HG02623 (cell line): Measurements from ENCODE around the gene LRBA.
"Not testable (repeated sequence)": the region's sequence is repeated elsewhere in the genome, so short reads cannot be mapped to it uniquely, and the experiment has no call there.

Experiments
- ATAC-seq: cut with Tn5 transposase; IDR thresholded peaks from one replicate; pipeline ENCODE4 v1.9.1; 2021; ENCODE audit warnings: moderate library complexity; ENCODE audit not compliant: unreplicated experiment

LRBA gene

DNA sequence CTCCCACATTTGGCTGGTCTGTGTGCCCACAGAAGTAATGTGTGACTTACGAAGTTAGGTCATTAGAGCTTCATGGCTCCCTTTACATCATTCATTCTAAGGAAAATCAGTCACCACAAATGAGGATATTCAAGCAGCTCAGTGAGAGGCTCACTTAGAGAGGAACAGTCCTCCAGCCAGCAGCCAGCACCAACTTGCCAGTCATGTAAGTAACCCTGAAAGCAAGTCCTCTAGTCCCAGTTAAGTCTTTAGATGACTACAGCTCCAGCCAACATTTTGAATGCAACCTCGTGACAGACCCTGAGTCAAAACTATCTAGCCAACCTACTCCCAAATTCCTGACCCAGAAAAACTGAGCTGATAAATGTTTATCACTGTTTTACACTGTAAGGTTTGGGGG lies 71.3 kb downstream of the LRBA start:
- no peak for ATAC-seq

DNA sequence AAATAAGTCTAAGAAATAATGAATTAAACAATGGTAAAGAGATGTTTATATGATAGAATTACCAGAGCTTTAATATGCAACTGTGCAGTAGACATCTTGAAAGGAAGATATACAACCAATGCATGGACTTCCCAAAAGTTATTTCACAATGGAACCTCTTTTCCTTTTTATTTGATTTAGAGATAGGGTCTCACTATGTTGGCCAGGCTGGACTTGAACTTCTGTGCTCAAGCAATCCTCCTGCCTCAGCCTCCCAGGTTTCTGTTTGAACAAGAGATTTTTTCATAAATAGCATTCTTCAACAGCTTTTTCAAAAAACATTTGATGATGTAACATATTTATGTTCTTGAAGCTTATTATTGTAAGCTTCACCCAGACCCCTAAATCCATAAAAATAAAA lies 72.0 kb downstream of the LRBA start:
- ATAC-seq: no peak

DNA sequence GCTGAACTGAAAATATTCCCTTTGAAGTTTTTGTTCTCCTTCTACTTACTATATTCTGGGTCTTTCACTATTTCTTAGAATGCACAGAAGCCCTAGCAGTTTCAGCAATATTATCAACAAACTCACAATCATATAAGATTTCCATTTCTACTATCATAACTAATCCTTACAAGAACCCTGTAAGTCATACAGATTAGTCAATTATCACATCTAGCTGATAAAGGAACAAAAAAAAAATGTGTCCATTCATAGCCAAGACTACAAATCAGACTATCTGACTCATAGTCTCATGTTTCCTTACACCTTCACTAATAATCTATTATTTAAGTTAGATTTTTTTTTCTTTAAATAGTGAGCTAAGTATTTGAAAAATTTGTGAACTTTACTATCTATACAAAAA lies 72.5 kb downstream of the LRBA start:
- ATAC-seq: no peak

DNA sequence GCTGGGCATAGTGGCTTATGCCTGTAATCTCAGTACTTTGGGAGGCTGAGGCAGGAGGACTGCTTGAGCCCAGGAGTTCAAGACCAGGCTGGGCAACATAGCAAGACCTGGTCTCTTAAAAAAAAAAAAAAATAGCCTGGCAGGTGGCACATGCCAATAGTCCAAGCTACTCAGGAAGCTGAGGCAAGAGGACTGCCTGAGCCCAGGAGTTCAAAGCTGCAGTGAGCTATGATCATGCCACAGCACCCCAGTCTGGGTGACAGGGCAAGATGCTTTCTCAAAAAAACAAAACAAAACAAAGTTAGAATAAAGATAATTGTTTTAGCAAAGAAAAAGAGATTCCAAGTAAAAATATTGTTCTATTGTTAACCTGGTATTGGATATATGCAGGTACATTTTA lies 75.0 kb downstream of the LRBA start:
- no peak for ATAC-seq

DNA sequence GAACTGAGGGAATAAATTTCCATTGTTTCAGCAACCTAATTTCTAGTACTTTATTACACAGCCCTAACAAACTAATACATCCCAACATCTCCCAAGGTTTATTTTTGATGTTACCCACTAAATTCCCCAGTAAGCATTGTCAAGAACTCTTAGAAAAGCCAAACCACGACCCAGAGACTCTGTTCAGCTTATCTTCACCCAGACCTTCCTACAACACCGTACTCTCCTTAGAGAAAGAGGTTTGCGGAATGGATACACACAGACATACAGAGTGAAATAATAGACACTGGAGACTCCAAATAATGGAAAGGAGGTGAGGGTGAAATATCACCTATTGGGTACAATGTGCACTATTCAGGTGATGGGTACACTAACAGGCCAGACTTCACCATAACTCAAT lies 75.6 kb downstream of the LRBA start:
- no peak for ATAC-seq

DNA sequence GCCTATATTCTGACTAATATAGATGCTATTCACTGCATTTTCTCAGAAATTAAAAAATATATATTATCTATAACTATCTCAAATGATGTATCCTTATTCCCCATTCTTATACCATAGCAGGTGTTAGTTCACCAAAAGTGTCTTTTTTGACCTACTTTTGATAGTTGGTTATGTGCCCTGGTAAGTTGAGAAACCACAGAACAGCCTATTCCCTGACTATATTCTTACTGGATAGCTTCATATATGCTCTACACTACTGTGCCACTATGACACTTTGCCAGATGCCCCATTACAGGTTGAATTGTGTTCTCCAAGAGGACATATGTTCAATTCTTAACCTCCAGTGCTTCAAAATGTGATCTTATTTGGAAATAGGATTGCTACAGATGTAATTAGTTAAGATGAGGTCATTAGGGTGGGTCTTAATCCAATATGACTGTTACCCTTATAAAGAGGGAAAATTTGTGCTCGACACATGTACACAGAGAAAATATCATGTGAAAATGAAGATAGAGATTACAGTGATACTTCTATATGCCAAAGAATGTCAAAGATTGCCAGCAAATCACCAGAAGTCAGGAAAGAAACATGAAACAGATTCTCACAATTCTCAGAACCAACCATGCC lies 76.1 kb downstream of the LRBA start:
- ATAC-seq: no peak

DNA sequence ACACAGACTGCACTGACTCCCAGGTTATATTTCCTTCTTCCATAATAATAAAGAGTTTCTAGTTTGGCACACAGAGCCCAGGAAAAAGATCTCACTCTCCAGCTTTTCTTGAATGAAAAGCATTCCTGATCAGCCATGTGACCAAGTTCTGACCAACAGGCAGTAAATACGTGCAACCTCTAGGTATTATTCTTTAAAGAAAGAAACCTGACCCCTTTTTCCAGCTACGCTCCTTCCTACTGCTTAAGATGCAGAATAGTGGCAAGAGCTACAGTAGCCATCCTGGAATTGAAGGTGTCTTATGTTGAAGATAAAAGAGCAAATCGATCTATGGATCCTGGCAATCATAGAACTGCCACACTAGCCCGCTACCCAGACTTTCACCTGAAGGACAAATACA lies 76.7 kb downstream of the LRBA start:
- ATAC-seq: no peak

DNA sequence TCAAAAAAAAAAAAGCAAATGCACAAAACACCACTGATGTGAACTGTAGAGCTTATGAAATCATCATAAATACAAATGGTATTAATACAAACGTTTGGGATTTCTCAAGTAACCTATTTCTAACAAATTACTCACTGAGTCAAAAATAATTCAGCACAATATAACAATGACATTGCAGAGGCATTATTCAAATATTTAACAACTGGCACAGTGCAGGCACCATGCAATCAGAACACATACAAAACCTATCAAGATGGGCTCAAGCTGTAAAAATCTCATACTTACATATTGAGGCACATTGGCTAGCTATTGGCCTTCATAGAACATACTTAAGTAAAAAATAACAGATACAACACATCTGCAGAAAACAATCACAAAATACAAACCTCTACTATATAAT lies 81.1 kb downstream of the LRBA start:
- ATAC-seq: no peak

DNA sequence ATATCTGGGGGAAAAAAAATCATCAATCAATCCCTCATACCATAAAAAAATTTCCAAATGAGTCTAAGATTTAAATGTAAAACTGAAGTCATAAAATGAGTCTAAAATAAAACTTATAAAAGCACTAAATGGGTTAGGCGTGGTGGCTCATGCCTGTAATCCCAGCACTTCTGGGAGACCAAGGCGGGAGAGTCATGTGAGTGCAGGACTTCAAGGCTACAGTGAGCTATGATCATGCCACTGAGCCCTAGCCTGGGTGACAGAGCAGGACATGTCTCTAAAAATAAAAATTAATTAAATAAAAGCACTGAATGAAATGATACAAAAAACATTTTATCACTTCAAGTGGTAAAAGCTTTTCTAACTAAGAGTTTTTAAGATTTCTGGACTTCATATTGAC lies 83.3 kb downstream of the LRBA start:
- no peak for ATAC-seq

DNA sequence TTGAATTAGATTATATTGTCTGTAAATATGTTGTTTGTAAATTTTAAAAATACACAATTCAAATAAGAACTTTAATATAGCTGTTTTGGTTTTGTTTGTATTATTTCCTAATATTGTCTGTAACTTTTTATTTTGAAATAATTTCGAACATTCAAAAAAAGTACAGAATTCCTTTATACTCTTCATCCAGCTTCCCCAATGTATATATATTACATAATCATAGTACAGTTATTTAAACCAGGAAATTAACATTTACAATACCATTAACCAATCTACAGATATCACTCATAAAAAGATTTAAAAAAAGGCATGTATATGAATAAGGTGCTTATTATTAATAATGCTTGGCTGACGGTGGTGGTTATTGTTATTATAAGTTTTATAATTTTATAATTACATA lies 84.1 kb downstream of the LRBA start:
- ATAC-seq: no peak

DNA sequence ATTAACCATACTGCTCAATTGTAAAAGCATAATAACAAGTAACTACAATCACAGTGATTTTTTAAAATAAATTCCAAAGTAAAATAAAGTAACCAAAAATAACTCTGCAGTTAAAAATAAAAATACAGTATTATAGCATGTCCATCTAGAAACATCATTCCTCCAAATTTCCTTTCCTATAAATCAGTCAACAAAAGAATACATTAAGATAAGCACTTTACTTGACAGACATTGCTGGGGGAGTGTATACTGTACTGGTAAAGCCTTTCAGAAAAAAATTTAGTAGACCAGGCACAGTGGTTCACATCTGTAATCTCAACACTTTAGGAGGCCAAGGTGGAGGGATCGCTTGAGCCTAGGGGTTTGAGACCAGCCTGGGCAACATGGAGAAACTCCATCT lies 91.1 kb downstream of the LRBA start:
- ATAC-seq: no peak

DNA sequence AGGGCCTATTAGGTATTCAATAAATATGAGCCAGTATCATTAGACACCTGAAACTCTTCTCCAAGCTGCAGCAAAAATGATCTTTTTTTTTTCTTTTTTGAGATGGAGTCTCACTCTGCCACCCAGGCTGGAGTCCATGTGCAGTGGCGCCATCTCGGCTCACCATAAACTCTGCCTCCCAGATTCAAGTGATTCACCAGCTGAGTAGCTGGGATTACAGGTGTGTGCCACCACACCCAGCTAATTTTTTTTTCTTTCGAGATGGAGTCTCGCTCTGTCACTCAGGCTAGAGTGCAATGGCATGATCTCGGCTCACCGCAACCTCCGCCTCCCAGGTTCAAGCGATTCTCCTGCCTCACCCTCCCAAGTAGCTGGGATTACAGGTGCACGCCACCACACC lies 93.6 kb downstream of the LRBA start:
- ATAC-seq: not testable (repeated sequence)

DNA sequence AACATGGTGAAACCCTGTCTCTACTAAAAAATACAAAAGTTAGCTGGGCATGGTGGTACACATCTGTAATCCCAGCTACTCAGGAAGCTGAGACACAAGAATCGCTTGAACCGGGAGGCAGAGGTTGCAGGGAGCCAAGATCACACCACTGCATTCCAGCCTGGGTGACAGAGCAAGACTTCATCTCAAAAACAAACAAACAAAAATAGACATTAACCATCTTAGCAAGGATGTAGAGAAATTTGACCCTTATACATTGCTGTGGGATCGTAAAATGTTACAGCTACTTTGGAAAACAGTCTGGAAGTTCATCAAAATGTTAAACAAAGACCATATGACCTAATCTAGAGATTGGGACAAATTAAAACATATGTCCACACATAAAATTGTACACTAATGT lies 96.5 kb downstream of the LRBA start:
- ATAC-seq: not testable (repeated sequence)

DNA sequence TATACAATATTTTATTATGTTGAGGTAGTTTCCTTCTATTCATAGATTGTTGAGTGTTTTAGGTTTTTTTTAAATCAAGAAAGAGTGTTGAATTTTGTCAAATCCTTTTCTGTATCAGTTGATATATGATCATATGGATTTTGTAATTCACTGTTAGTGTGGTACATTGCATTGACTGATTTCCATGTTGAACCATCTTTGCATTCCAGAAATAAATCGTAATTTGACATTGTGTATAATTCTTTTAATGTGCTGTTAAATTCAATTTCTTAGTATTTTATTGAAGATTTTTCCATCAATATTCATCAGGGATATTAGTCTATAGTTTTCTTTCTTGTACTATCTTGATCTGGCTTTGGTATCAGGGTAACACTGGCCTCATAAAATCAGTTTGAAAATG lies 103.8 kb downstream of the LRBA start:
- ATAC-seq: no peak

DNA sequence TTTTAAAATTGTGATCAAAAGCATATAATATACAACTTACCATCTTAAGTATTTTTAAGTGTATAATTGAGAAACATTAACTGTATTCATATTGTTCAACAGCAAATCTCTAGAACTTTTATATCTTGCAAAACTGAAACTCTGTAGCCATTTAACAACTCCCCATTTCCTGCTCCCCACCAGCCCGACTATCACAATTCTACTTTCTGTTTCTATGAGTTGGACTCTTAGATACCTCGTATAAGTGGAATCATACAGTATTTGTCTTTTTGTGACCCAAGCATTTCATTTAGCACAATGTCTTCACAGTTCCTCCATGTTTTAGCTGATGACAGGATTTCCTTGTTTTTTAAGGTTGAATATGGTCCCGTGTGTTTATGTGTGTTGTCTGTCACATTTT lies 106.0 kb downstream of the LRBA start:
- ATAC-seq: no peak

DNA sequence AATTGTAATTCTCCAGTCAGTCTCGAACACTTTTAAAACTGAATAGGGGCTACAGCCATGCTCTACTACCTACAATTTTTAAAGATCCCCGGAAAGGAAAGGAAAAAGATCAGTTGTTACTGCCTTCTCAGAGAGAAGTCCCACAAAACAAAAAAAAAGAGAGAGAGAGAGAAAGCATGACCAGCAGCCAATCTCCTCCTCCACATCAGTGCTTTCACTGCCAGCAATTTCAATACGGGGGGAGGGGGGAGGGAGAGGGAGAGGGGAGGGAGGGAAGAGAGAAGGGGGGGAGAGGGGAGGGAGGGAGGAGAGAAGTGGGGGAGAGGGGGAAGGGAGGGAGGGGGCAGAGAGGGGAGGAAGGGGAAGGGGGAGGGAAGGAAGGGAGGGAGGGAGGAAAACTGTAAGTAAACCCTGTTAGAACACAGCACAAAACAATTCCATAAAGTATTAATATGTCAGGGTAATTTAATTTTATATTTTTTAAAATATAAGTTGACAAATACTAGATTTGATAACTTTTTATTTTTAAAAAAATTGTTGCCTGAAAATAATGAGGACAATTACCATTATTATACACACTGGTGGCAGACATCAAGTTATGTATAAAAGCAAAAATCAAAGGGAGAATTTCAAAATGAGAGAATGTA lies 108.0 kb downstream of the LRBA start:
- ATAC-seq: no peak

DNA sequence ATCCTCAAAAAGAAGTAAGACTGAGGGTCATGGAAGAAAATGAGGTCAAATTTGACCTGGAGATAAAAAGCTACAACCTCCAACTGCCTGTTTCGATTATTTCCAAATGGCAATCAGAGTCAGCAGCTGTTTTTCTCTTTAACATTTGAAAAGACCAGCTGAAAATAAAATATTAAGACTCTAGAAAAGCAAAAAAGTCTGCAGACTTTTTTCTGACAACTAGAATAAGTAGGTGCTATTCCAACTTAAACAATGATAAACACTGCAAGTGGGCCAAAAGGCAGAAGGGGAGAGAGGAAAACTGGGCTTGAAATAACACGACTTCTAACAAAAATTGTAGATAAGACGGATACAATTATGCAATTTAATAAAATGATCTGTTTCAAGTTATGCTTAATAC lies 110.4 kb downstream of the LRBA start:
- ATAC-seq: no peak

DNA sequence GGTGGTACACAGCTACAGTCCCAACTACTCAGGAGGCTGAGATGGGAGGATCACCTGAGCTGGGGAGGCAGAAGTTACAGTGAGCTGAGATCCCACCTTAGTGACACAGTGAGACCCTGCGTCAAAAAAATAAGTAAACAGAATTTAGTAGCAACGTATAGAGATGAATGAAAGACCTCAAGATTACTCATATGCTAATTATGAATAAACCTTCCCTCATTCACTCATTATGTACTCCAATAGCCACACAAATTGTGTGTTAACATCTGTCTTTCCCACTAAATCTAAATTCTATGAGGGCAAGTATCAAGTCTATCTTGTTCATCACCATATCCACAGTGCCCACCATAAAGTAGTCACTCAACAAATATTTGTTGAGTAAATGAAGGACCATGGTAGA lies 111.5 kb downstream of the LRBA start:
- no peak for ATAC-seq

DNA sequence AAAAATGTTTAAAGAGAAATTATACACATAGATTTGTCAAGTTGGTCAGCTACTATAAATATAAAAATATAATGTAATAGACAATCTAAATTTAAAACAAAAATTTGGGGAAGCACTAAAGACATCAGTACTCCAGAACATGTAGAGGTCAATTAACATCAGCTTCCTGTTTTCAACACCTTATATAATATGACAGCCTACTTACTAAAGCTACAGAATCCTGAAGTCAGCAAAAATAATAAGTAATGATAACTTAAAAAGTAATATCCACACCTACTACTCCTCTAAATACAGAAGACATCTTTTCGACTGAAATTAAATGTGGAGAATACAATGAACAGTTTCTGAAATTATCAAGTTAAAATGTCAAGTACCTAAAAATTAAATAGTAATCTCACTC lies 118.6 kb downstream of the LRBA start:
- no peak for ATAC-seq

DNA sequence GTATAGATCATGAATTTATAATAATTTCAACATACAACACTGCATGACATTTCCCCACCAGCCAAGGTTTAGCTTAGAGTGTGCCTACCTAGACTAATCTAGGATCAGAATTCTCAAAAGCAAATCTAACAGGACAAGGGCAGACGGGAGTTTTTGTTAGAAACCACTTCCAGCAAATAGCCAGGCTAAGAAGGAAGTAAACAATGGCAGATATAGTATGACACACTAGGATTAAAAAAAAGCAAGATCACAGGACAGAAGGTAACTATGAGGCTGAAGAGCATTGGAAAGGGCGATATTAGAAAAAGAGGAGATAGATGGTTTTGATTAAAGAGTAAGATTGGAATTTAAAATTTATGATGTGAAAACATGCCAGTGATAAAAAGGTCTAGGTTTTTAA lies 124.8 kb downstream of the LRBA start:
- no peak for ATAC-seq

DNA sequence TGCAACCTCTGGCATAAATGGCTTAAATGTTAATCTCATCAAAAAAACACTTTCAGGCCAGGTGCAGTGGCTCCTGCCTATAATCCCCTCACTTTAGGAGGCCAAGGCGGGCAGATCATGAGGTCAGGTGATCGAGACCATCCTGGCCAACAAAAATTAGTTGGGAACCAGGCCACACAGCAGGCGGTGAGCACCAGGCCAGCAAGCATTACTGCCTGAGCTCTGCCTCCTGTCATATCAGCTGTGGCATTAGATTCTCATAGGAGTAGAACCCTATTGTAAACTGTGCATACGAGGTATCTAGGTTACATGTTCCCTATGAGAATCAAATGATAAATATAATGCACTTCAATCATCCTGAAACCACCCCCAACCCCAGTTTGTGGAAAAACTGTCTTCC lies 125.8 kb downstream of the LRBA start:
- no peak for ATAC-seq

DNA sequence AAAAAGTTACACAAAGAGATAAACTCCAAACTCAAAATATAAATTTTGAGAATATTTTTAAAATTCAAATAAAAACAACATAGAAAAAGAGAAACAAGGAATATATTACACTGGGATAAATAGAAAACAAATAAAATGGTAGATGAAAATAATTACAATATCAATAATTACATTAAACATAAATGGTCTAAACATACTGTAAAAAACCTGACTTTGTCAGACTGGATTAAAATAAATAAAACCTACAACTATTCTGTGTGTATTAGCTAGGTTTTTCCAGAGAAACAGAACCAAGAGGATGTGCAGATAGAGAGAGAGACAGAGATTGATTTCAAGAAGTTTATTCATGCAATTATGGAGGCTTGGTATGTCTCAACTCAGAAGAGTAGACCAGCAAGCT lies 126.5 kb downstream of the LRBA start:
- no peak for ATAC-seq

DNA sequence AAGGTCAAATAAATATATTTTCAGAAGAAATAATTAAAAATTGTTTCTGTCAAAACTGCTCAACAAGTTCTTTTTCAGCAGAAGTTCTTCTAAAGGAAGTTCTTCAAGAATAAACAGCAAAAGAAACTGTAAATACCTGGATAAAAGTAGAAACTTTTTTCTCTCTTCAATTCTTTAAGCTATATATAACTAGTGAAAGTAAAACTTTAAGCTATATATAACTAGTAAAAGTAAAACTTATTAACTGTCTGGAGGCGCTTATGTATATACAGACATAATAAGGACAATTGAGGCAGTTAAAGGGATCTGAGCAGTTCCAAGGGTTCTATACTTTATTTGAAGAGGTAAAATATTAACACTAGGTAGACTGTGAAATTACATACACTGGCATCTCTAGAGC lies 126.9 kb downstream of the LRBA start:
- no peak for ATAC-seq
